Endothelial cell of umbilical vein (primary cell): ENCODE data around the gene OLIG1. TPM values are rescaled to one million over a fixed set of nuclear protein-coding genes. Genes with fewer than 3 reads are reported as not detected.

Source experiments
- BruUV-seq: library from RNA; stranded (reverse); fragments of 400-500 nt; replicated peaks from 2 replicates; lab custom pipeline; 2021; lab: Mats Ljungman, UMichigan
- CTCF ChIA-PET: fragments of 300-600, 350-600 bp; sonication (Branson Sonifier 250); formaldehyde crosslinking; loops from one replicate; lab custom pipeline; 2021; ENCODE audit warnings: antibody characterized with exemption, inconsistent platforms; lab: Charles Lee
- POLR2A ChIA-PET: fragments of 300-600, 350-600 bp; sonication (Branson Sonifier 250); formaldehyde crosslinking; loops from one replicate; lab custom pipeline; 2021; ENCODE audit warnings: antibody characterized with exemption, inconsistent platforms; lab: Charles Lee
- DNase-seq: peaks from one replicate; pipeline ENCODE4 v3.0.0-alpha.2; 2011; ENCODE audit warnings: low read depth, low spot score
- FAIRE-seq: peaks from 2 replicates; lab custom pipeline; 2011; peaks lifted over from hg19 to GRCh38; lab: Jason Lieb, UNC
- H2AFZ ChIP-seq: 2 replicates; pipeline ENCODE4 v1.6.0; 2012; ENCODE audit warnings: low read depth, low read length, control low read depth, inconsistent platforms
- H3K27ac ChIP-seq: 2 replicates; pipeline ENCODE4 v1.5.1; 2011; ENCODE audit warnings: low read depth, mild to moderate bottlenecking, control low read depth, low read length, moderate library complexity; ENCODE audit not compliant: insufficient read depth
- H3K27me3 ChIP-seq, 2 experiments: 2 replicates each; pipeline versions ENCODE4 v1.6.0 to v1.6.1; 2011; ENCODE audit warnings: low read length in 2 of 2, mixed read lengths in 1 of 2; ENCODE audit not compliant: control insufficient read depth in 2 of 2, insufficient read depth in 2 of 2
- H3K36me3 ChIP-seq, 2 experiments: 2 replicates in 1 of 2; 3 replicates in 1 of 2; pipeline ENCODE4 v1.5.1; 2011; ENCODE audit warnings: low read length in 2 of 2, mild to moderate bottlenecking in 1 of 2, moderate library complexity in 1 of 2; ENCODE audit not compliant: control insufficient read depth in 2 of 2, insufficient read depth in 2 of 2; ENCODE audit errors: extremely low read depth in 1 of 2
- H3K4me1 ChIP-seq: 3 replicates; pipeline ENCODE4 v1.5.1; 2011; ENCODE audit warnings: mild to moderate bottlenecking, low read length; ENCODE audit not compliant: control insufficient read depth, insufficient read depth; ENCODE audit errors: extremely low read depth
- H3K4me2 ChIP-seq: 2 replicates; pipeline ENCODE4 v1.6.1; 2011; ENCODE audit warnings: low read length, control low read depth, mixed read lengths; ENCODE audit not compliant: insufficient read depth
- H3K4me3 ChIP-seq, 3 experiments: fragments of 200-600 bp in 1 of 3; sonication (generic), shearing (Covaris generic) in 1 of 3; replicated peaks in 1 of 3; 2 replicates each; pipeline ENCODE4 v1.5.1; 2011 to 2016; ENCODE audit warnings: control low read depth in 3 of 3, low read length in 3 of 3, mild to moderate bottlenecking in 2 of 3, inconsistent platforms in 1 of 3, low read depth in 1 of 3, moderate library complexity in 1 of 3; ENCODE audit not compliant: insufficient read depth in 1 of 3
- H3K79me2 ChIP-seq: 2 replicates; pipeline ENCODE4 v1.6.0; 2012; ENCODE audit warnings: low read length, inconsistent platforms; ENCODE audit not compliant: control insufficient read depth, insufficient read depth
- H3K9ac ChIP-seq: replicated peaks from 2 replicates; pipeline ENCODE3; 2011; ENCODE audit warnings: low read length, control low read depth; ENCODE audit not compliant: insufficient read depth; ENCODE audit errors: extremely low read depth
- H3K9me1 ChIP-seq: replicated peaks from 3 replicates; pipeline ENCODE4 v1.6.0; 2011; ENCODE audit warnings: mild to moderate bottlenecking, low read length; ENCODE audit not compliant: control insufficient read depth, insufficient read depth; ENCODE audit errors: extremely low read depth
- H3K9me3 ChIP-seq: replicated peaks from 2 replicates; pipeline ENCODE4 v1.5.1; 2012; ENCODE audit warnings: low read length, inconsistent platforms; ENCODE audit not compliant: control insufficient read depth, insufficient read depth
- H4K20me1 ChIP-seq: replicated peaks from 2 replicates; pipeline ENCODE3; 2011; ENCODE audit warnings: mild to moderate bottlenecking, low read length; ENCODE audit not compliant: control insufficient read depth, insufficient read depth; ENCODE audit errors: extremely low read depth
- EZH2 ChIP-seq: IDR thresholded peaks from 2 replicates; pipeline ENCODE4 v1.6.1; 2012; ENCODE audit warnings: borderline replicate concordance, low read depth, mild to moderate bottlenecking, moderate library complexity, low read length, inconsistent platforms; ENCODE audit not compliant: severe bottlenecking
- FOS ChIP-seq: IDR thresholded peaks from 2 replicates; pipeline ENCODE4 v1.6.1; 2011; ENCODE audit warnings: mild to moderate bottlenecking, low read length, moderate library complexity, borderline replicate concordance; ENCODE audit not compliant: insufficient read depth
- GATA2 ChIP-seq: IDR thresholded peaks from 2 replicates; pipeline ENCODE4 v1.7.0; 2011; ENCODE audit warnings: low read depth, mild to moderate bottlenecking, moderate library complexity, mixed read lengths, low read length; ENCODE audit not compliant: insufficient read length, insufficient read depth
- JUN ChIP-seq: IDR thresholded peaks from 2 replicates; pipeline ENCODE4 v1.6.1; 2011; ENCODE audit warnings: borderline replicate concordance, low read depth; ENCODE audit not compliant: insufficient read length, insufficient read depth
- MYC ChIP-seq: IDR thresholded peaks from one replicate; pipeline ENCODE4 v1.6.1; 2011; ENCODE audit warnings: mild to moderate bottlenecking, low read depth, low read length
- POLR2A ChIP-seq: IDR thresholded peaks from 2 replicates; pipeline ENCODE4 v1.6.1; 2012; ENCODE audit warnings: low read depth, mild to moderate bottlenecking, control low read depth, low read length
- POLR2AphosphoS5 ChIP-seq: IDR thresholded peaks from 2 replicates; pipeline ENCODE4 v1.6.1; 2012; ENCODE audit warnings: low read depth, mild to moderate bottlenecking, control low read depth, low read length, moderate library complexity; ENCODE audit not compliant: insufficient read depth
- dilution Hi-C: fragments of 300-500 bp; cut with MboI; formaldehyde crosslinking; loops from one replicate; pipeline ENCODE4 v1.15.0; 2019; ENCODE audit warnings: low sequenced_read_pairs; ENCODE audit not compliant: extremely low pct_ligation_motif_present
- intact Hi-C: fragments of 100-400 bp; cut with micrococcal nuclease; formaldehyde crosslinking; loops from one replicate; pipeline ENCODE4 v1.10.0; 2022
- polyA plus RNA-seq, 4 experiments: library from polyadenylated mRNA; depleted of rRNA in 3 of 4; stranded (reverse) in 3 of 4; unstranded in 1 of 4; fragments of >200 nt; gene quantifications; 2 replicates each; pipeline versions ENCODE4 v1.2.1 to v1.2.3, GENCODE V29; 2011 to 2012; ENCODE audit warnings: missing spikeins in 1 of 4
- total RNA-seq: library from RNA; stranded (reverse); gene quantifications from 2 replicates; pipeline ENCODE4 v1.2.3, GENCODE V29; 2021
- TF ChIP-seq, protein P1 (sequence below): IDR thresholded peaks from 2 replicates; pipeline ENCODE4 v1.6.1; 2011; ENCODE audit not compliant: insufficient read depth, insufficient read length
- TF ChIP-seq, protein P2 (sequence below), 2 donors: IDR thresholded peaks; 1 replicate in 1 of 2; 2 replicates in 1 of 2; pipeline ENCODE4 v1.5.1; 2011; ENCODE audit warnings: low read length in 2 of 2, mild to moderate bottlenecking in 2 of 2, moderate library complexity in 2 of 2, control low read depth in 1 of 2, inconsistent platforms in 1 of 2, low read depth in 1 of 2; ENCODE audit not compliant: insufficient read depth in 1 of 2; ENCODE audit errors: extremely low read depth in 1 of 2

OLIG1 gene
- total and polyA plus RNA-seq, 2 donors (not counting 3 experiments of a cell fraction or from before 2014, with no cell fraction given), result not detected

DNA sequence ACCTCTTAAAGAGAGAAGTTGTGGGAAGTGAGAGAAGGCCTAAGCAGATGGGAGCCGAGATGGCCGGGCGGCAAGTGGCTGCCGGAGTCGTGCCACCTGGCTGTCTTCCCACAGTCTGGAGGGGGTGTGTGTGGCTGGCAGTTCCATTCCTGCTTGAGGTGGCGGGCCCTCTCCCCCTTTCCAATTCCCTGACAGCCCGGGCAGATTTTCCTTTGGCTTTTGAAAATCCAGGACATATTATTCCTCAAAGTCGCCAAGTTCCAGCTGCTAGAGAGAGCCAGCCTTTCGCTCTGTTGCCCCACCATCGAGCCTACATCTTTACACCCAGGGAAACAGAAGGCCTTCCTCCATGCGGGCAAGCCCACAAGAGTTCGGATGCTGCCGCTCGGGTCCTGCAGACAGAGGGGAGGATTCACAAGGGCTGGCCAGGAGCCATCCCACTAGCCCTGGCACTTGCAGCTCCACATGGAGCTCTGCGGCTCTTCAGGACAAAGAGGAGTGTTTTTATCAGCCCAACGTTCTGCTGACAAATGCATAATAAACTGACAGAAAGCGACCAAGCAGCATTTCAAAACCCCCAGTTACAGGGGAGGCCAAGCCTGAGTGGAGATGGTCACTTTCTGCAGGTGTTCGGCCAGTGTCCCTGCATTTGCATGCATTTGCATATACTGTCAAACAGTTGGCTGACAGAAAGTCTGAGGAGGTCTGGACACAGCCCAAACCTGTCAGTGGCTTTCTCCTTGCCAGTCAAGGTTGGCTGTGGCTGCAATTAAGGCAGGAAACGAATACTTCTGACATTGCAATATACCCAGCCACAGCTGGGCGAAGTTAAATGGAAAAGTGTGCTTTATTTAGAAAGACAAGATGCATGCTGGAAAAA lies 45.9 kb downstream of the OLIG1 start:
- CTCF ChIA-PET, result interaction anchor here (1.5 kb wide), 1 partner anchor 122 kb away, joined by 5 read pairs; no protein-coding TSS in a partner anchor
- peaks cover 28 to 40% of the 10 kb centered on the region in 2 experiments for H3K27me3 ChIP-seq
- no peak overlapping the region for H3K27ac ChIP-seq
- no TSS peak for BruUV-seq
- H3K79me2 ChIP-seq, result no peaks in the 10 kb centered on the region
- no peak for FAIRE-seq
- DNase-seq, result no peak
- no peak overlapping the region for H3K4me2 ChIP-seq
- no peaks in the 10 kb centered on the region for H4K20me1 ChIP-seq
- no peak overlapping the region for H2AFZ ChIP-seq
- intact Hi-C loops (no loop called here), dilution Hi-C loops (no loop called here)
- POLR2A ChIA-PET, result no interaction called here
- no peak overlapping the region for H3K4me3 ChIP-seq
- no peaks in the 10 kb centered on the region for H3K36me3 ChIP-seq
- no peak for TF ChIP-seq POLR2A
- TF ChIP-seq, protein P1, sequence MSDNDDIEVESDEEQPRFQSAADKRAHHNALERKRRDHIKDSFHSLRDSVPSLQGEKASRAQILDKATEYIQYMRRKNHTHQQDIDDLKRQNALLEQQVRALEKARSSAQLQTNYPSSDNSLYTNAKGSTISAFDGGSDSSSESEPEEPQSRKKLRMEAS, result no peak
- TF ChIP-seq, protein P2, sequence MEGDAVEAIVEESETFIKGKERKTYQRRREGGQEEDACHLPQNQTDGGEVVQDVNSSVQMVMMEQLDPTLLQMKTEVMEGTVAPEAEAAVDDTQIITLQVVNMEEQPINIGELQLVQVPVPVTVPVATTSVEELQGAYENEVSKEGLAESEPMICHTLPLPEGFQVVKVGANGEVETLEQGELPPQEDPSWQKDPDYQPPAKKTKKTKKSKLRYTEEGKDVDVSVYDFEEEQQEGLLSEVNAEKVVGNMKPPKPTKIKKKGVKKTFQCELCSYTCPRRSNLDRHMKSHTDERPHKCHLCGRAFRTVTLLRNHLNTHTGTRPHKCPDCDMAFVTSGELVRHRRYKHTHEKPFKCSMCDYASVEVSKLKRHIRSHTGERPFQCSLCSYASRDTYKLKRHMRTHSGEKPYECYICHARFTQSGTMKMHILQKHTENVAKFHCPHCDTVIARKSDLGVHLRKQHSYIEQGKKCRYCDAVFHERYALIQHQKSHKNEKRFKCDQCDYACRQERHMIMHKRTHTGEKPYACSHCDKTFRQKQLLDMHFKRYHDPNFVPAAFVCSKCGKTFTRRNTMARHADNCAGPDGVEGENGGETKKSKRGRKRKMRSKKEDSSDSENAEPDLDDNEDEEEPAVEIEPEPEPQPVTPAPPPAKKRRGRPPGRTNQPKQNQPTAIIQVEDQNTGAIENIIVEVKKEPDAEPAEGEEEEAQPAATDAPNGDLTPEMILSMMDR (IDR thresholded peaks at IDR 0.05; ENCODE audit: extremely low read depth in 1 of 2, insufficient read depth in 1 of 2, low read depth in 1 of 2, low read length in 2 of 2), result no peak
- no peak for TF ChIP-seq JUN
- TF ChIP-seq EZH2, result no peak
- TF ChIP-seq MYC, result no peak
- TF ChIP-seq FOS, result no peak
- TF ChIP-seq GATA2, result no peak
- TF ChIP-seq POLR2AphosphoS5, result no peak
- no peaks in the 10 kb centered on the region for H3K9me1 ChIP-seq
- no peaks in the 10 kb centered on the region for H3K4me1 ChIP-seq
- H3K9ac ChIP-seq, result no peak overlapping the region
- H3K9me3 ChIP-seq, result no peaks in the 10 kb centered on the region
